Measurements from ENCODE around the gene LRMDA.

LRMDA gene

GRCh38 chr10:76342996-76343395, 911.6 kb downstream of the LRMDA start:
- DNase-seq (ENCODE audit: low spot score) = no peak

GRCh38 chr10:76347832-76348231, 916.4 kb downstream of the LRMDA start:
- DNase-seq (ENCODE audit: low spot score) = no peak

- no peak for DNase-seq (ENCODE audit: low spot score)
Measured at GRCh38 chr10:76350583-76350982, 919.2 kb downstream of the LRMDA start.

- no peak for DNase-seq (ENCODE audit: low spot score)
Measured at GRCh38 chr10:76352300-76352699, 920.9 kb downstream of the LRMDA start.

GRCh38 chr10:76353237-76353851, 921.9 kb downstream of the LRMDA start:
- no peak for DNase-seq (ENCODE audit: low spot score)

GRCh38 chr10:76354212-76354738, 922.9 kb downstream of the LRMDA start:
- DNase-seq (ENCODE audit: low spot score) = no peak

- DNase-seq (ENCODE audit: low spot score) = no peak
Measured at GRCh38 chr10:76354921-76355320, 923.5 kb downstream of the LRMDA start.

- DNase-seq (ENCODE audit: low spot score) = no peak
Measured at GRCh38 chr10:76356557-76356956, 925.1 kb downstream of the LRMDA start.

GRCh38 chr10:76357726-76358415, 926.4 kb downstream of the LRMDA start:
- DNase-seq (ENCODE audit: low spot score) = no peak

GRCh38 chr10:76358743-76359395, 927.4 kb downstream of the LRMDA start:
- no peak for DNase-seq (ENCODE audit: low spot score)

- DNase-seq (ENCODE audit: low spot score) = no peak
Measured at GRCh38 chr10:76375761-76376160, 944.3 kb downstream of the LRMDA start.

- DNase-seq (ENCODE audit: low spot score) = no peak
Measured at GRCh38 chr10:76382381-76382851, 951.0 kb downstream of the LRMDA start.

- DNase-seq (ENCODE audit: low spot score) = no peak
Measured at GRCh38 chr10:76388321-76389023, 957.0 kb downstream of the LRMDA start.

GRCh38 chr10:76393875-76394706, 962.7 kb downstream of the LRMDA start:
- DNase-seq (ENCODE audit: low spot score) = no peak

- no peak for DNase-seq (ENCODE audit: low spot score)
Measured at GRCh38 chr10:76394707-76395042, 963.3 kb downstream of the LRMDA start.

GRCh38 chr10:76395251-76395650, 963.8 kb downstream of the LRMDA start:
- DNase-seq (ENCODE audit: low spot score) = no peak

GRCh38 chr10:76396134-76396533, 964.7 kb downstream of the LRMDA start:
- DNase-seq (ENCODE audit: low spot score) = no peak

GRCh38 chr10:76397181-76398042, 966.0 kb downstream of the LRMDA start:
- no peak for DNase-seq (ENCODE audit: low spot score)

GRCh38 chr10:76398043-76398710, 966.8 kb downstream of the LRMDA start:
- no peak for DNase-seq (ENCODE audit: low spot score)

GRCh38 chr10:76399226-76399625, 967.8 kb downstream of the LRMDA start:
- DNase-seq (ENCODE audit: low spot score) = no peak

All from Ammon's horn (tissue), 1 donor.